Tibial nerve (tissue), 4 donors: ENCODE measurements around the gene EML6. TPM values are rescaled to one million over a fixed set of nuclear protein-coding genes. Genes with fewer than 3 reads are reported as not detected.

ENCODE experiments used
- DNase-seq, 2 donors: peaks; one replicate each; pipeline ENCODE4 v3.0.0-alpha.2; 2019; ENCODE audit warnings: low spot score in 2 of 2
- H3K27ac ChIP-seq, 4 donors: fragments of 200-600 bp; sonication (generic) in 3 of 4; one replicate each; pipeline ENCODE4 v1.5.1; 2017 to 2019; ENCODE audit warnings: mild to moderate bottlenecking in 1 of 4
- H3K27me3 ChIP-seq, 2 donors: fragments of 200-600 bp; sonication (generic) in 1 of 2; one replicate each; pipeline versions ENCODE4 v1.5.1 to v1.6.0; 2017 to 2019
- H3K36me3 ChIP-seq, 3 donors: fragments of 200-600 bp; sonication (generic); one replicate each; pipeline ENCODE4 v1.5.1; 2018 to 2019
- H3K4me1 ChIP-seq, 4 donors: fragments of 200-600 bp; sonication (generic) in 3 of 4; one replicate each; pipeline ENCODE4 v1.5.1; 2017 to 2019
- H3K4me3 ChIP-seq, 4 donors: fragments of 200-600 bp; sonication (generic) in 3 of 4; one replicate each; pipeline ENCODE4 v1.5.1; 2017 to 2019; ENCODE audit warnings: mild to moderate bottlenecking in 1 of 4, moderate library complexity in 1 of 4
- H3K9me3 ChIP-seq, 4 donors: fragments of 200-600 bp; sonication (generic) in 3 of 4; one replicate each; pipeline ENCODE4 v1.5.1; 2017 to 2019
- CTCF ChIP-seq, 5 experiments: fragments of 200-600 bp in 3 of 5; fragments of 450-650 bp in 2 of 5; sonication (generic) in 3 of 5; IDR thresholded peaks; one replicate each; pipeline ENCODE4 v1.5.1; 2016 to 2019; ENCODE audit warnings: antibody characterized with exemption in 5 of 5, mild to moderate bottlenecking in 3 of 5, moderate library complexity in 2 of 5
- EP300 ChIP-seq, 2 donors: sonication (generic); formaldehyde crosslinking; IDR thresholded peaks; one replicate each; pipeline ENCODE4 v1.6.1; 2017; ENCODE audit warnings: antibody characterized with exemption in 2 of 2, mild to moderate bottlenecking in 1 of 2
- POLR2A ChIP-seq, 2 donors: fragments of 450-650 bp; IDR thresholded peaks; one replicate each; pipeline ENCODE4 v1.6.1; 2017; ENCODE audit warnings: antibody characterized with exemption in 2 of 2, mild to moderate bottlenecking in 2 of 2, moderate library complexity in 2 of 2
- WGBS, 2 donors: methylation state at CpG; one replicate each; pipeline ENCODE4 v1.1.5; 2018; 5-methylcytosine and 5-hydroxymethylcytosine counted together
- total RNA-seq, 4 donors: library from RNA; depleted of rRNA; stranded (reverse); fragments of >200 nt; gene quantifications; one replicate each; pipeline ENCODE4 v1.1.0, GENCODE V29; 2016

The EML6 gene
- total RNA-seq, 4 donors from 2014 or later: 0.60 to 18.0 (median 0.93) TPM

- whole genome bisulfite sequencing, 2 donors: 42 to 88% methylated on average over 1 of the region's 1 CpG
- H3K36me3 ChIP-seq: no peaks in the 10 kb centered on the region
- DNase-seq: no peak
These were observed 17.8 kb downstream of the EML6 start for GRCh38 chr2:54741250-54741649.

GRCh38 chr2:54750040-54750439 is 26.6 kb downstream of the EML6 start:
- H3K4me3 ChIP-seq: no peak overlapping the region
- H3K27me3 ChIP-seq: no peaks in the 10 kb centered on the region
- peaks cover 0 to 3% (median 0%) of the 10 kb centered on the region in 4 donors for H3K9me3 ChIP-seq
- no peaks in the 10 kb centered on the region for H3K36me3 ChIP-seq
- 90% methylated on average over 5 of the region's 5 CpGs for WGBS, 2 donors
- no peak for DNase-seq
- H3K4me1 ChIP-seq: no peaks in the 10 kb centered on the region
- H3K27ac ChIP-seq: no peak overlapping the region
- TF ChIP-seq EP300 (IDR thresholded peaks at IDR 0.05): no peak
- TF ChIP-seq CTCF (IDR thresholded peaks at IDR 0.05): no peak
- TF ChIP-seq POLR2A (IDR thresholded peaks at IDR 0.05): no peak

More at GRCh38 chr2:54741250-54741649, 17.8 kb downstream of the EML6 start:
- H3K4me1 ChIP-seq: no peaks in the 10 kb centered on the region
- H3K27me3 ChIP-seq: no peaks in the 10 kb centered on the region
- TF ChIP-seq EP300 (IDR thresholded peaks at IDR 0.05): no peak
- no peak for TF ChIP-seq POLR2A (IDR thresholded peaks at IDR 0.05)
- TF ChIP-seq CTCF (IDR thresholded peaks at IDR 0.05): no peak
- H3K27ac ChIP-seq: no peak overlapping the region
- no peak overlapping the region for H3K4me3 ChIP-seq
- no peaks in the 10 kb centered on the region for H3K9me3 ChIP-seq

- TF ChIP-seq CTCF (IDR thresholded peaks at IDR 0.05) (no peak), POLR2A (IDR thresholded peaks at IDR 0.05) (no peak), EP300 (IDR thresholded peaks at IDR 0.05) (no peak)
- Histone ChIP-seq H3K4me3 (no peak overlapping the region), H3K27me3 (no peaks in the 10 kb centered on the region), H3K9me3 (peaks cover 0 to 3% (median 0%) of the 10 kb centered on the region in 4 donors), H3K36me3 (no peaks in the 10 kb centered on the region), H3K27ac (no peak overlapping the region), H3K4me1 (no peaks in the 10 kb centered on the region)
- DNase-seq: no peak
- 94 to 98% methylated on average over 1 of the region's 1 CpG for WGBS, 2 donors
These were observed 29.0 kb downstream of the EML6 start for GRCh38 chr2:54752439-54752838.

GRCh38 chr2:54755641-54756326 is 32.3 kb downstream of the EML6 start:
- H3K36me3 ChIP-seq: no peaks in the 10 kb centered on the region
- WGBS, 2 donors: 77 to 80% methylated on average over 9 of the region's 9 CpGs
- DNase-seq: no peak
- TF ChIP-seq POLR2A (IDR thresholded peaks at IDR 0.05) (no peak), EP300 (IDR thresholded peaks at IDR 0.05) (no peak), CTCF (IDR thresholded peaks at IDR 0.05) (no peak)
- H3K4me3 ChIP-seq: no peak overlapping the region
- H3K27me3 ChIP-seq: no peaks in the 10 kb centered on the region
- no peaks in the 10 kb centered on the region for H3K9me3 ChIP-seq
- H3K4me1 ChIP-seq: no peaks in the 10 kb centered on the region
- no peak overlapping the region for H3K27ac ChIP-seq

GRCh38 chr2:54757500-54757899 is 34.0 kb downstream of the EML6 start:
- Histone ChIP-seq H3K36me3 (no peaks in the 10 kb centered on the region), H3K4me3 (no peak overlapping the region), H3K9me3 (no peaks in the 10 kb centered on the region), H3K27ac (no peak overlapping the region), H3K27me3 (no peaks in the 10 kb centered on the region), H3K4me1 (no peaks in the 10 kb centered on the region)
- TF ChIP-seq POLR2A (IDR thresholded peaks at IDR 0.05) (no peak), CTCF (IDR thresholded peaks at IDR 0.05) (no peak), EP300 (IDR thresholded peaks at IDR 0.05) (no peak)
- no peak for DNase-seq
- WGBS, 2 donors: 78 to 80% methylated on average over 4 of the region's 4 CpGs
